GM12891 (cell line): Measurements from ENCODE around the gene PPP1R13B.

ENCODE experiments used
- PAX5 ChIP-seq: IDR thresholded peaks from 2 replicates; pipeline ENCODE4 v1.6.1; 2011; ENCODE audit warnings: low read length, moderate library complexity, mild to moderate bottlenecking; ENCODE audit not compliant: insufficient read depth, severe bottlenecking
- POLR2A ChIP-seq: IDR thresholded peaks from 2 replicates; pipeline ENCODE4 v1.6.1; 2011; ENCODE audit warnings: low read depth, low read length, control low read depth
- POLR2AphosphoS5 ChIP-seq: IDR thresholded peaks from 2 replicates; pipeline ENCODE4 v1.6.1; 2011; ENCODE audit warnings: low read depth, low read length, control low read depth
- TAF1 ChIP-seq: IDR thresholded peaks from 2 replicates; pipeline ENCODE4 v1.6.1; 2011; ENCODE audit warnings: low read depth, low read length, control low read depth

DNA sequence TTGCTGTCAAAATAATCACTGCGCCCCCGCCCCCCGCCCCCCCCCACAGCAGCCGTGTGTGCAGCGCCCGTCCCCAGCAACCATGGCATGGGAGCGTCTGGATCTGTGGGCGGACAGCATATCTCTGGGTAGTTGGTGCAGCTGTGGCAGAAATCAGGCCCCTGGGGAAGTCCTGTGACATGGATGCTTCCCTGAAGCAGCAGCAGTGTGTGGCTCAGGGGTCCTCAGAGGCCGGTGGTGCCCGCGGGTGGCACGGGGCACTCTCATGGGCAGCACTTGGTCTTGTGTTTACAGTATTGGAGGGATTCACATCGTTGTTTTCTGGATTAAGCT, 151.3 kb downstream of the PPP1R13B start:
- TF ChIP-seq POLR2A (no peak), TAF1 (no peak), POLR2AphosphoS5 (no peak), PAX5 (no peak)
